ENCODE results near the gene FBRSL1. TPM values are rescaled to one million over a fixed set of nuclear protein-coding genes. Genes with fewer than 3 reads are reported as not detected.

The FBRSL1 gene
- polyA plus RNA-seq, 1 of the 3 experiments (the other 2 are of a cell fraction) = 5.5 TPM

DNA sequence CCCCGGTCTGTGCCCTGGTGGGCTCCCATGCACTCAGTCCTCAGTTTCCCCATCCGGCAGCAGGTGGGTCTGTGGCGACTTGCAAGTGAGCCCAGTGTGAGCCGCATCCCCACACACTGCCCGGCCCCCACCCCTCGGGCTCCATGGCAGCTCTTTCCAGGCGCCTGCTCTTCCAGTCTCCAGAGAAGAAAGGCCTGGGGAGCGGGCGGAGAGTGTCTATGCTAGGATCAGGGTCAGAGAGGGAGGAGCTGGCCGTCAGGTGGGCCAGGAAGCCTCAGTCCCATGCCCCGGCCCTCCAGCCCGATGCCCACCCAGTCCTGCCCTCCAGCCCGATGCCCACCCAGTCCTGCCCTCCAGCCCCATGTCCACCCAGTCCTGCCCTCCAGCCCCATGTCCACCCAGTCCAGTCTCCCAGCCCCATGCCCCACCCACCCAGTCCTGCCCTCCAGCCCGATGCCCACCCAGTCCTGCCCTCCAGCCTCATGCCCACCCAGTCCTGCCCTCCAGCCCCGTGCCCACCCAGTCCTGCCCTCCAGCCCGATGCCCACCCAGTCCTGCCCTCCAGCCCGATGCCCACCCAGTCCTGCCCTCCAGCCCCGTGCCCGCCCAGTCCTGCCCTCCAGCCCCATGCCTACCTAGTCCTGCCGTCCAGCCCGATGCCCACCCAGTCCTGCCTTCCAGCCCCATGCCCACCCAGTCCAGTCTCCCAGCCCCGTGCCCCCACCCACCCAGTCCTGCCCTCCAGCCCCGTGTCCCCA, 49.2 kb downstream of the FBRSL1 start:
- Histone ChIP-seq H3K36me3 (replicated peaks in 1 of 2; ENCODE audit: control insufficient read depth in 1 of 2, insufficient read depth in 2 of 2, low read length in 1 of 2) (no peaks in the 10 kb centered on the region), H3K4me1 (ENCODE audit: control insufficient read depth in 1 of 2, insufficient read depth in 2 of 2, low read depth in 1 of 2, low read length in 1 of 2) (no peaks in the 10 kb centered on the region), H3K79me2 (ENCODE audit: insufficient read depth) (no peaks in the 10 kb centered on the region), H3F3A (replicated peaks; ENCODE audit: insufficient read depth) (peaks cover 12% of the 10 kb centered on the region), H4K20me1 (ENCODE audit: insufficient read depth) (peaks cover 6% of the 10 kb centered on the region; the same call in 1 of the 2 replicates), H3K4me3 (ENCODE audit: low read depth in 2 of 2, low read length in 1 of 2) (no peak overlapping the region), H3K27me3 (ENCODE audit: insufficient read depth) (no peaks in the 10 kb centered on the region), H3K9ac (no peak overlapping the region), H3K27ac (ENCODE audit: low read depth in 2 of 2, low read length in 1 of 2) (no peak overlapping the region), H3K4me2 (no peak overlapping the region), H3K9me3 (no peaks in the 10 kb centered on the region), H3K9me2 (no peaks in the 10 kb centered on the region), H2AFZ (ENCODE audit: low read depth) (no peak overlapping the region)
- DNase-seq = no peak
- ChIA-PET CTCF (interaction anchor here (1.3 to 3.0 kb wide), 2 partner anchors 16 to 125 kb away, joined by 8 to 9 read pairs; no protein-coding TSS in a partner anchor), POLR2A (no interaction called here)
- TF ChIP-seq, protein P1, sequence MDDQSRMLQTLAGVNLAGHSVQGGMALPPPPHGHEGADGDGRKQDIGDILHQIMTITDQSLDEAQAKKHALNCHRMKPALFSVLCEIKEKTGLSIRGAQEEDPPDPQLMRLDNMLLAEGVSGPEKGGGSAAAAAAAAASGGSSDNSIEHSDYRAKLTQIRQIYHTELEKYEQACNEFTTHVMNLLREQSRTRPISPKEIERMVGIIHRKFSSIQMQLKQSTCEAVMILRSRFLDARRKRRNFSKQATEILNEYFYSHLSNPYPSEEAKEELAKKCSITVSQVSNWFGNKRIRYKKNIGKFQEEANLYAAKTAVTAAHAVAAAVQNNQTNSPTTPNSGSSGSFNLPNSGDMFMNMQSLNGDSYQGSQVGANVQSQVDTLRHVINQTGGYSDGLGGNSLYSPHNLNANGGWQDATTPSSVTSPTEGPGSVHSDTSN (IDR thresholded peaks at IDR 0.05) = no peak
- TF ChIP-seq, protein P2, sequence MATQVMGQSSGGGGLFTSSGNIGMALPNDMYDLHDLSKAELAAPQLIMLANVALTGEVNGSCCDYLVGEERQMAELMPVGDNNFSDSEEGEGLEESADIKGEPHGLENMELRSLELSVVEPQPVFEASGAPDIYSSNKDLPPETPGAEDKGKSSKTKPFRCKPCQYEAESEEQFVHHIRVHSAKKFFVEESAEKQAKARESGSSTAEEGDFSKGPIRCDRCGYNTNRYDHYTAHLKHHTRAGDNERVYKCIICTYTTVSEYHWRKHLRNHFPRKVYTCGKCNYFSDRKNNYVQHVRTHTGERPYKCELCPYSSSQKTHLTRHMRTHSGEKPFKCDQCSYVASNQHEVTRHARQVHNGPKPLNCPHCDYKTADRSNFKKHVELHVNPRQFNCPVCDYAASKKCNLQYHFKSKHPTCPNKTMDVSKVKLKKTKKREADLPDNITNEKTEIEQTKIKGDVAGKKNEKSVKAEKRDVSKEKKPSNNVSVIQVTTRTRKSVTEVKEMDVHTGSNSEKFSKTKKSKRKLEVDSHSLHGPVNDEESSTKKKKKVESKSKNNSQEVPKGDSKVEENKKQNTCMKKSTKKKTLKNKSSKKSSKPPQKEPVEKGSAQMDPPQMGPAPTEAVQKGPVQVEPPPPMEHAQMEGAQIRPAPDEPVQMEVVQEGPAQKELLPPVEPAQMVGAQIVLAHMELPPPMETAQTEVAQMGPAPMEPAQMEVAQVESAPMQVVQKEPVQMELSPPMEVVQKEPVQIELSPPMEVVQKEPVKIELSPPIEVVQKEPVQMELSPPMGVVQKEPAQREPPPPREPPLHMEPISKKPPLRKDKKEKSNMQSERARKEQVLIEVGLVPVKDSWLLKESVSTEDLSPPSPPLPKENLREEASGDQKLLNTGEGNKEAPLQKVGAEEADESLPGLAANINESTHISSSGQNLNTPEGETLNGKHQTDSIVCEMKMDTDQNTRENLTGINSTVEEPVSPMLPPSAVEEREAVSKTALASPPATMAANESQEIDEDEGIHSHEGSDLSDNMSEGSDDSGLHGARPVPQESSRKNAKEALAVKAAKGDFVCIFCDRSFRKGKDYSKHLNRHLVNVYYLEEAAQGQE (IDR thresholded peaks at IDR 0.05; ENCODE audit: low read depth, low read length) = no peak
- 84% methylated on average over 10 of the region's 23 CpGs for WGBS (ENCODE audit: low lambda C conversion rate)

DNA sequence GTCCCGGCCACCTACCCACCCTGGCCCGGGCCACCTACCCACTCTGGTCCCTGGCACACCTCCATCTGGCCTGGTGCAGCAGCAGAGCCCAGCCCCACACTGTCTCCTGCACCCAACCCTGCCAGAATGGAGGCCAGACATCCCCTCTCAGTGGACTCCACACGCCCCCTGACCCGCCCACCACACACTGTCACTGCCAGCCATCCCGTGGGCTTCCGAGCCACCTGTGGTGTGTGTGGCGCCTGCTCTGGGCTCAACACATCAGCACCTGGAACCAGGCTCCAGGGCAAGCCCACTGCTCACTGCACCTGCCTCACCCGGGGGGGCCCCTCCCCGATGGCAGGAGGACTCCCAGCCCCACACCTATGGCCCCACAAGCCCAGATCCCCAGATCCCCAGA, 50.5 kb downstream of the FBRSL1 start:
- no peaks in the 10 kb centered on the region for H3K9me3 ChIP-seq
- H3K36me3 ChIP-seq (replicated peaks in 1 of 2; ENCODE audit: control insufficient read depth in 1 of 2, insufficient read depth in 2 of 2, low read length in 1 of 2) = no peaks in the 10 kb centered on the region
- no peaks in the 10 kb centered on the region for H3K79me2 ChIP-seq (ENCODE audit: insufficient read depth)
- DNase-seq = no peak
- H4K20me1 ChIP-seq (ENCODE audit: insufficient read depth) = peaks cover 6% of the 10 kb centered on the region; the same call in 1 of the 2 replicates
- no peak overlapping the region for H3K27ac ChIP-seq (ENCODE audit: low read depth in 2 of 2, low read length in 1 of 2)
- no peak overlapping the region for H3K4me2 ChIP-seq
- no peak overlapping the region for H3K4me3 ChIP-seq (ENCODE audit: low read depth in 2 of 2, low read length in 1 of 2)
- H3K27me3 ChIP-seq (ENCODE audit: insufficient read depth) = no peaks in the 10 kb centered on the region
- no peak overlapping the region for H3K9ac ChIP-seq
- CTCF ChIA-PET = no interaction called here
- H2AFZ ChIP-seq (ENCODE audit: low read depth) = no peak overlapping the region
- POLR2A ChIA-PET = no interaction called here
- peaks cover 12% of the 10 kb centered on the region for H3F3A ChIP-seq (replicated peaks; ENCODE audit: insufficient read depth)
- no peaks in the 10 kb centered on the region for H3K4me1 ChIP-seq (ENCODE audit: control insufficient read depth in 1 of 2, insufficient read depth in 2 of 2, low read depth in 1 of 2, low read length in 1 of 2)
- no peaks in the 10 kb centered on the region for H3K9me2 ChIP-seq
- TF ChIP-seq, protein P1 (IDR thresholded peaks at IDR 0.05) = no peak
- TF ChIP-seq, protein P3, sequence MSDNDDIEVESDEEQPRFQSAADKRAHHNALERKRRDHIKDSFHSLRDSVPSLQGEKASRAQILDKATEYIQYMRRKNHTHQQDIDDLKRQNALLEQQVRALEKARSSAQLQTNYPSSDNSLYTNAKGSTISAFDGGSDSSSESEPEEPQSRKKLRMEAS (IDR thresholded peaks at IDR 0.05; ENCODE audit: low read depth) = no peak
- TF ChIP-seq, protein P4, sequence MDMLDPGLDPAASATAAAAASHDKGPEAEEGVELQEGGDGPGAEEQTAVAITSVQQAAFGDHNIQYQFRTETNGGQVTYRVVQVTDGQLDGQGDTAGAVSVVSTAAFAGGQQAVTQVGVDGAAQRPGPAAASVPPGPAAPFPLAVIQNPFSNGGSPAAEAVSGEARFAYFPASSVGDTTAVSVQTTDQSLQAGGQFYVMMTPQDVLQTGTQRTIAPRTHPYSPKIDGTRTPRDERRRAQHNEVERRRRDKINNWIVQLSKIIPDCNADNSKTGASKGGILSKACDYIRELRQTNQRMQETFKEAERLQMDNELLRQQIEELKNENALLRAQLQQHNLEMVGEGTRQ (IDR thresholded peaks at IDR 0.05; ENCODE audit: borderline replicate concordance, low read depth, low read length) = no peak
- no peak for TF ChIP-seq RCOR1 (IDR thresholded peaks at IDR 0.05; ENCODE audit: low read length)
- WGBS (ENCODE audit: low lambda C conversion rate) = 93% methylated on average over 7 of the region's 9 CpGs

All from SK-N-SH (cell line).